ENCODE measurements around the gene TMEM184B.
"Not testable (repeated sequence)": the region's sequence is repeated elsewhere in the genome, so short reads cannot be mapped to it uniquely, and the experiment has no call there.

The TMEM184B gene

DNA sequence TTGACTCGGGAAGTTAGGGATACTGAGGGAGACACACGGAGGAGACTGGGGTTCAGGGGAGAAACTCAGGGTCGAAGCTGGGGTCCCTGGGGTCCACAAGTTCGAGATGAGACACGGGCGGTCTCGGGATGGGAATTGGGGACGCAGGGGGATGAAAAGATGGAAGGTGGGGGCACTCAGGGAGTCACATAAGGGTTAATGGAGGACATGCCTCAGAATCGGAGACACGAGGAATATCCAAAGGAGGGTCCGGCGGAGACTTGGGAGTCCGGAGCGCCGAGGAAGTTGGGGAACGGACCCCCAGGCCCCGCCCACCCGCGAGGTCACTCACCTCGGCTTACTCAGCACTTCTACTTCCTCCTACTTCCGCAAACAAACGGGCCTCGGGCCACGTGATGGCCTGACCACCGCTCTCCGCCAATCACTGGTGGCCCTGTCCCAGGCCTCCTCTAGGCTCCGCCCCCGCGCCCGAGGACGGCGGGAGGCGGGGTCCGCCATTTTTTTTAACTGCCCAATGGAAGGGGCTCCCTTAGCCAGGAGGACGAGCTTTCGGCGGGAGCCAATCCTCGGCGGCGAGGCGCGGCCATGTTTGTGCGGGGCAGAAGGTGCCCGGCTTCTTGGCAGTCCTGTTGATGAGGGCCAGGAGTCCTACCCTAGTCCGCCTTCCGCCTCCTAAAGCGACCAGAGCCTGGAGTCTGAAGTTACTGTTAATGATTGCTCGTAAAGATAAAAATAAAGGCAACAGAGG is 91.2 kb downstream of the TMEM184B start, which contains the start of gene PLA2G6:
TSS of gene PLA2G6 (minus strand) at position 378 of the 748 bp plus-strand sequence. CDS start 12,404 bp downstream, outside the sequence.
- FAIRE-seq (peak; percentile 81), DNase-seq (ENCODE audit: low spot score) (peak; percentile 97)

DNA sequence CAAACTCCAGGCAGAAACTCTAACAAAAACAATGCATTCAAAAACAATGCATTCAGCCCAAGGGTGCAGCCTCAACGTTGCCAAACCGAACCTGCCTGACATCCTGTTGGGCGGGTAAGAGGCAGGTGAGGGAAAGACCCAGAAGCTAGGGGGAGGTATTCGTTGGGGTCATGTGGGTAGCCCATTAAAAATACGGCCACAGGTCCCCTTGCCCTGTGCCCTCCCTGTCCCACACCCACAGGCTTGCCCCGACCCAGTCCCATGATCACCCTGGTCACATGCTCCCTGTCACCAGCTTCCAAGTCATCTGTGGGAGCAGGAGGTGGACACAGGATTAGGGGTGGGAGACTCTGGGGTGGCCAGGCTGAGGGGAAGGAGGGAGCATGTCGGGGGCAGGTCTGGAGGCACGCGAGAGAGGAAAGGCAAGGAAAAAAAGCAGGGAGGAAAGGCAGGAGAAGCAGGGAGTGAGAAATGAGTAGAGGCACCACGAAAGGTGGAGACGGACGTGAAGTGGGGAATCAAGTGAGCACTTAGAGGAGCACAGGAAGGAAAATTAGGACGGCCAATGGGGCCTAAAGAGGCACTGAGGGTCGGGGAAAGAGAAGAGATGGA is 91.9 kb downstream of the TMEM184B start:
- FAIRE-seq (no peak), DNase-seq (ENCODE audit: low spot score) (no peak)

DNA sequence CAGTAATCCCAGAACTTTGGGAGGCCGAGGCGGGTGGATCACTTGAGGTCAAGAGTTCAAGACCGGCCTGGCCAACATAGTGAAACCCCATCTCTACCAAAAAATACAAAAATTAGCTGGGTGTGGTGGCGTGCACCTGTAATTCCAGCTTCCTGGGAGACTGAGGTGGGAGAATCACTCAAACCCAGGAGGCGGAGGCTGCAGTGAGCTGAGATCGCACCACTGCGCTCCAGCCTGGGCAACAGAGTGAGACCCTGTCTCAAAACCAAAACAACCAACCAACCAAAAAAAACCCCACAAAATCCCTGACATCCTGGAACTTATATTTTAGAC is 94.2 kb downstream of the TMEM184B start:
- not testable (repeated sequence) for DNase-seq (ENCODE audit: low spot score); FAIRE-seq

- FAIRE-seq = peak; percentile 70
Measured at GRCh38 chr22:38177926-38178604, 94.7 kb downstream of the TMEM184B start.

DNA sequence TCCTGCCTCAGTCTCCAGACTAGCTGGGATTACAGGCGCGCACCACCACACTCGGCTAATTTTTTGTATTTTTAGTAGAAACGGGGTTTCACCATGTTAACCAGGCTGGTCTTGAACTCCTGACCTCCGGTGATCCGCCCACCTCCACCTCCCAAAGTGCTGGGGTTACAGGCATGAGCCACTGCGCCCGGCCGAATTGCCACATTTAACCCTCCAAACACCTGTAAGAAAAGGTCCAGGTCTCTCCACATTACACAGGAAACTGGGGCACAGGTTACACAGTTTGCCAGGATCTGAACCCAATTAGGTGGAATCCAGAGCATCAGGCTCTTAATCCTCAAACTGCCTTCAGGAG is 95.3 kb downstream of the TMEM184B start:
- not testable (repeated sequence) for DNase-seq (ENCODE audit: low spot score); FAIRE-seq

More at GRCh38 chr22:38177926-38178604, 94.7 kb downstream of the TMEM184B start:
- DNase-seq (ENCODE audit: low spot score) = peak; percentile 84

DNA sequence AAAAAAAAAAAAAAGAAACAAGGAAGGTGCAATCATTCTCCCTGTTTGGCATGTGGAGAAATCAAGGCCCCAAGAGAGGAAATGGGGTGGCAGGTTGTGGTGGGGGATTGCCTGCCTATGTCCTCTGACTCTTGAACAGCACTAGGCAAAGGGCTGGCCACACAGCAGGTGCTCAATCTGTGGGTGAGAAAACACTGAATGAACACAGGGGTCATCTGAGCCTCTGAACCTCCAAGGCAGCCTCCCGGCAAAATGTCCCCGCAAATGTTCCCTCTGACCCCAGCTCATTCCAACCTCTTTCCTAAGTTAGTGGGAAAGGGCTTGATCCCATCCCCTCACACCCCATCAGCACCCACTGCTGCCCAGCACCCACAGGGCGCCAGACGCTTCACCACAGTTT is 95.8 kb downstream of the TMEM184B start:
- DNase-seq (ENCODE audit: low spot score) = no peak

GRCh38 chr22:38176170-38176741 is 96.6 kb downstream of the TMEM184B start:
- FAIRE-seq (no peak), DNase-seq (ENCODE audit: low spot score) (peak; percentile 67)

More for the DNA sequence above, 95.8 kb downstream of the TMEM184B start:
- no peak for FAIRE-seq

DNA sequence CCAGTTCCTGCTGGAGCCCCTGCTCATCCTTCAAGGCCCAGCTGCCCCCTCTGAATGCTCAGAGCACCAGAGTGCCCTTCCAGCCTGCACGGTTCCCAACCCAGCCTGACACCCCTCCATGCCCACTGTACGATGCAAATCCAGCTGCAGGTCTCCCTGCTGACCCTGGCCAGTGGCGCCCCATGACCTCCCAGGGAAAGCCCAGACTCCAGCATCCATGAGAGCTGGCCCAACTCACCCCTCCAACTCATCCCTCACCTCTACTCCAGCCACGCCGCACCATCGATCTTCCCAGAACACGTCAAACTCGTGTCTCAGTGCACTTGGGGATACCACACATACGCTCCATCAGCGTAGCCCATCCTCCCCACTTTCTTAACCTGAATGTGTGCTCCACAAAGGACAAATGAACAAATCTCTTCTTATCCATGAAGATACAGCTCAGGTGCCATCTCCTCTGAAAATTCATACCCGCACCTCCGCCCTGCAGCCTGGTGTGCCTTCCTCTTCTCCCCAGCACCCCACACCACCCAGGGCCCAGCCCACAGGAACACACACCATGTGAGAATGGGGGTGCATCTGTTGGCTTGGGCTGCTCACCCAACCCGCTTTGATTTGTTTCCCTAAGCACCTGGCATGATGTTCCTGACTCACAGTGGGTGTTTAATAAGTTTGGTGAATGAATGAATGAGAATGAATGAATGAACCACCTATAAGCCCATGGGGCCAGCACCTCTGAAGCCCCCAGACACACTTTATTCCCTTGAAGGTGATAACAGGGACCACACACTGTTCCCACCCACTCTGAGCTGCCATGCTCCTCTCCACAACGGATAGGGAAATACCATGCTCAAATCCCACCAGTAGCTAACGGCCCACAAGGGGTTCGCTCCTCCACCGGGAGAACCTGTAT is 97.3 kb downstream of the TMEM184B start:
- DNase-seq (ENCODE audit: low spot score) (no peak), FAIRE-seq (no peak)

DNA sequence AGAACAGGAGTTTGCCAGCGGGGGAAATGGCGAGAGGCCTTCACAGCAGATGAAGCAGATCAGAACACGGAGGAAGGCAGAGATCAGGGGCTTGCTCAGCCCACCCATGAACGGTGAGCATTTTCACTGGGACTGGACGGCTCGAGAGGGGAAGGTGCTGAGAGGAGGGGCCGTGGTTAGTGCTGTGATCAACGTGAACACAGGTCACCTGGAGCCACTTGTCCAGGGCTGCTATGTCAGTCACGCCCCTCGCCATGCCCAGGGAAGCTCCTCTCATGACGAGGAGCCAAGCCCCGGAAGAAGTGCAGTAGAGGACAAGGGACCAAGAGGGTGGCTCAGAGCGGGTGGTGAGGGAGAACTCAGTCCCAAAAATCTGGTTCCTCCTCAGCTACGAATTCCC is 98.2 kb downstream of the TMEM184B start:
- no peak for FAIRE-seq

GRCh38 chr22:38173641-38173906 is 99.2 kb downstream of the TMEM184B start:
- no peak for FAIRE-seq

More for the DNA sequence above, 98.2 kb downstream of the TMEM184B start:
- no peak for DNase-seq (ENCODE audit: low spot score)

DNA sequence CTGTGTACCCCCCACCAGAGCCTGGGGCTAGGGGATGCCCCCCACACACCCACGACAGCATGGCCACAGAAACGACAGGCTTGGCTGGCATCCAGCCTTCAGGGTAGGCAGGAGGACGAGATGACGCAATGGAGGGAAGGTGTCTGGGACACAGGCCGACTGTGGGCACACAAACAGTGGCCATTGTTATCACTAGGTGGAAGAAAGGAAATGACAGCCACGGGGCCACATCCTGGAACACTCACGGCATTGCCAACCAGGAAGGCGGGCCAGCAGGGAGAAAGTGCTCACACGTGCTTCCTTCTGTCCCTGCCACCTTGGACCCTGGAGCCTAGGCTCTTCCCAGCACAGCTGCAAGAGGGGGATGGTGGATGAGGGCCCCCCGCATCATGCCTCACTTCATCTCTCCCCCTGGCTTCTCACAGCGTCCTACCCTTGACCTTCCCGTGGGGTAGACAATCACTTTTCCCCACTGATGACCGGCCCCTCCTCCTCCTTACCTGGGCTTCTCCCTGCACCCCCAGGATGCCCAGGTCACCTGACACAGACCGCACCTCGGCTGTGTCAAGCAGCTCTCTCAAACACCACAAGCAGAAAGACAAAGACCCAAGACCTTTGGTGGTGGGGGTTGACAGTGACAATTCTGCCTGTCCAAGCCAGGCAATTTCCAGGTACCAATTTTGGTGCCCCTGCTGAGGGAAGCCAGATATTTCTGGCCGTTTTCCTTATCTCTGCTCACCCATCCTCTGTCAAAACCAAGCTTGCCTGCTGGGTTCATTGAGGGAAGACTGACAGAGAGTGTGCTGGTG is 99.8 kb downstream of the TMEM184B start:
- no peak for DNase-seq (ENCODE audit: low spot score)
- no peak for FAIRE-seq

More at GRCh38 chr22:38173641-38173906, 99.2 kb downstream of the TMEM184B start:
- no peak for DNase-seq (ENCODE audit: low spot score)

GRCh38 chr22:38171927-38172831 is 100.6 kb downstream of the TMEM184B start:
- DNase-seq (ENCODE audit: low spot score) = no peak
- FAIRE-seq = no peak

DNA sequence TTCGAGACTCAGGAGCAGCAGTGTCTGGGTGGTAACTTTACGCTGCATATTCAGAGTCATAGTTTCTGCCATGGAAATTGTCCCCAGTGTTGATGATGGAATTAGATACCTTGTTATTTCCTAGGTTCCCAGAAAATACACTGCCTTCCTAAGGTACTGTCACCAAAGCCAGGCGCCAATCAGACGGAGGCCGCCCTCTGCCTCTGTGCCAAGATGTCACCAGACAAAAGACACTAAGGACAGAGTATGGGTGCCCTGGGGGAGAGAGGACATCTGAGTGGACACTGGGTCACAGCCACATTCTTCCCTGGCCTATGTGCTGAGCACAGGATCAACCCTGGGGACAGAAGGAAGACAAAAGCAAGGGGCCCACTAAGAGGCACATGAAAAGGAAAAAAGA is 102.3 kb downstream of the TMEM184B start:
- no peak for DNase-seq (ENCODE audit: low spot score)
- no peak for FAIRE-seq
